GM19395 (cell line): ENCODE data around the gene BAIAP2.
"Not testable (repeated sequence)": the region's sequence is repeated elsewhere in the genome, so short reads cannot be mapped to it uniquely, and the experiment has no call there.

ENCODE experiments used
- ATAC-seq: cut with Tn5 transposase; IDR thresholded peaks from one replicate; pipeline ENCODE4 v1.9.1; 2021; ENCODE audit warnings: mild to moderate bottlenecking, moderate library complexity; ENCODE audit not compliant: unreplicated experiment

BAIAP2 gene

DNA sequence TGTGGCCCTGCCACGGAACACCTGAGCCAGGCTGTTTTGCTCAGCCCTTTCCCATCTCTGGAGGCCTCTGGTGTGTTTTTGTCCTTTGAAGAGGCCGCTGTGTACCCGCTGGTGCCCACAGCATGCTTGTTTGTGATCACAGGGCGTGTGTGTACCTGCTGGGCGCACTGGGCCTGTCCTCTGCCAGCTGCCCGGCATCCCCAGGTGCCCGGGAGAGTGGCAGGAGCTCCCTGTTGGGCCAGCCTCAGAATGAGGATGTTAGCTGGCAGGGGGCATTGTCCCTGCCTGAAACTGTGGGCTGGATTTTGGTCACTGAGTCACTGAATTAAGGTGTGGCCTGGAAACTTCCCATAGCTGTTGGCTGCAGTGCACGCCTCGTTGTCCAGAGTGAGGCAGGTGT, 31.1 kb downstream of the BAIAP2 start:
- ATAC-seq = no peak

DNA sequence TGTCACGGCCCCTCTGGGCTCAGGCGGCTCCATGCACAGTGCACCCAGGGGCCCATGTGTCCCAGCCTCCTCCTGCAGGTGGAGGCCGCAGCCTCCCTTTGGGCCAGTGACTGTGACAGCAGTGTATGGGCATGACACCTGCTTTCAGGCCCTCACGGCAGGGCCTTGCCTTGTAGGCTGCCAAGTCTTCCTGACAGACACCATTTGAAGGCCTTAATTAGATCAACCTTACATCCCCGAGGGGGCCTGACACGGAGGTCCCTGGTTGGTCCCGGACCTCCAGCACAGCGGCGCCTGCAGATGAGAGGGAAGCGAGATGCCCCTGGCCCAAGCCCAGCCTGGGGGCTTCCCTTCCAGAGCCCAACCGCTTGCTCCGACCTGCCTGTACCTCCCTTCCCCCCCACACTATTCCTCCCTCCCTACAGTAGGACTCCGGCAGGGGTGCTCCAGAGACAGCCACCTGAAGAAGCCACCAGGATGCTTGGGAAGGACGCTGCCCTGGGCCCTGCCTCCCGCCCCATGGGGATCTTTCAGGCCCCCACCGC, 31.9 kb downstream of the BAIAP2 start:
- no peak for ATAC-seq

DNA sequence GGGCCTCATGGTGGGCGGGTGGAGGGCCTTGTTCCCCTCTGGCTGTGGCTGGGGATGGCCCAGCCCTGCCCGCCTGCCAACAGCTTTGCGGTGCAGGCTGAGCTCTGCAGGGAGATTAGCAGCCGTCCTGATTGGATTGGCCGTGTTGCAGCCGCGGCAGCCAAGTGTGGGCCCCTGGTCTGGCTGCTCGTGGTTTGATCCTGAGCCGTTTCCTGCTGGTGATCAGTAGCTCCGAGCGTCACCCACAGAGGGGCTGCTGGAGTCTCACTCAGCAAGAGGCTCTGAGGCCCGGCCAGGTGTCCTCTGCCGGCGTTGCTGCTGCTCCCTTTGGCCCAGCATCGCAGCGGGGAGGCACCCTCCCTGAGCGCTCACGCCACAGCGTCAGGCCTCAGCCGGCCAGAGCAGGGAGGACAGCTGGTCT, 32.5 kb downstream of the BAIAP2 start:
- ATAC-seq = no peak

DNA sequence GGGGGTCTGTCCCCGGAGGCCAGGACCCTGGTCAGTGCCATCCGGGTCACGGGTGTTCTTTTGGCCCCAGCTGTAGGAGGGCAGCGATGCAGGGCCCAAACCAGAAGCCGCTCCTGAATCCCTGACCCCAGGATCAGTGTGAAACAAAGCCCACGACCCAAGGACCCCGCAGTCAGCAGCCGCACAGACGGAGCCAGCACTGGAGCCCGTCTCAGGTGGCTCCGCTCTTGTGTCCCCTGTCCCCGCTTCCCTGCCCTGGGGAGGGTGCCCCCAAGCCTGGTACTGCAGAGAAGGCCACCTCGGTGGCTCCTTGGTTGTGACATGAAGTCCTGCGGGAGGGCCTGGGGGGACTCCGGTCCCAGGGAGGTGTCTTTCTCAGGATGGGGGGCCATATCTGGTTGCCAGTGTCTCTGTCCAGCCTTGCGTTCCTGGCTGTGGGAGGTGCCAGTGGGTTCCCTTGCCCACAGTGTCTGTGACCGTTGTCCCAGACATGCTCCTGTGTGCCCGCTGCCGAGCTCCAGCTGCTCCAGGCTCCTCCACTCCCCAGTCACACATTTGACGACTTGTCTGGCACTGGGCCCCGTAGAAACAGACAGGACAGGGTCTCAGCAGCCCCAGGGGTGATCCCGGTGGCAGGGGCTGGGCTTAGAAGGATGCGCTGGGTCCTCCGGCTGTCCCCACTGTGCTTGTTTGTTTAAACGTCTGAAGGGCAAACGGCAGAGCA, 33.6 kb downstream of the BAIAP2 start:
- ATAC-seq = no peak

DNA sequence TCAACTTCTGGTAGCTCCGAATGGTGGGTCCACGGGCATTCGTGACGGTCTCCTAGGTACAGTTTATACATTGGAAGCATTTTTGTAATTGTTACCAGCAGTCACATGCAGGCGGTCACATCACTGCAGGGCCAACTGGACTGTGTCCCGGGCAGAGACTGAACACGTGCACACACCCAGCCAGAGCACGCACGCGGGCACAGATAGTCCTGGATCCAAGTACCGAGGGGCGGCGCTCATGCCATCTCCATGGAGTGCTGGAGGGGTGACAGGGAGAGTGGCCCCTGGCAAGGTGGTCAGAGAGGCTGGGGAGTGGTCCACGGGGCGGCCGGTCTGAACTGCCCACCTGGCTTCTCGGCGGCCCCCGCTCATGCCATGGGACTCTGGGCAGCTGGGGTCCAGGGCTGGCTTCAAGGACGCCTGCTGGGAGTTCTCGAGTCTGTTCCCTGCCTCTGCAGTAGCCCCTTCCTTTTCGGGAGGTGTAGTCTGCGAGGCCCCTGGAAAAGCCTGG, 34.2 kb downstream of the BAIAP2 start:
- ATAC-seq = no peak

DNA sequence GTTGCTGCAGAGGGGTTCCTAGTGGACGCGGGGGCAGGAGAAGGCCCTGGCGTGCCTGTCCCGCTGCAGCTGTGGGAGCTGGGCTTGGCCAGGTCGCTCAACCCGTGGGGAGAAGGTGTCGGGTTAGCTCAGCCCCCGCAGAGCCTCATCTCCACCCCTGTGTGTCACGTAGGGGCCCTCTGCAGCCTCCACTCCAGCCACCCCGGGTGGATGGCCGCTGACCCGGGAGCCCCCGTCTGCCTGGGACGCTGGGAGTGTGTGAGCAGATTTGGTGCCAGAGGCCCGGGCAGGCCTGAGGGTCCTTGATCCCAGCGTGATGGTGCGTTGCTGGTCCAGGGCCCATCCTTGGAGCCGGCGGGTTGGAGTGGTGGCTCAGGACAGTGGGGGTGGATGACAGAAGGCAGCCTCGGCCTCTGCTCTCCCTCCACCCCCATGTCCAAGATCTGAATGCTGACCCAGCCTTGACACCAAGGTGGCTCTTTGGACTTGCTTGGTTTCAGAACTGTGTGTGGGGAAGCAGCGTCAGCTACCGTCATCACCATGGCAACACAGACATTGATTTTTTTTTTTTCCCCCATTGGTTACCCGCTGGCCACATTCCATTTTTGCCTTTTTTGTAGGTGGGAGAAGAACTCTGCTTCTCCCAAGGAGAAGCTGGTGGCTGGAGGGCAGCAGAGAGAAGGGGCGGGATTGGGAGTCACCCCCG, 35.7 kb downstream of the BAIAP2 start:
- ATAC-seq = no peak

DNA sequence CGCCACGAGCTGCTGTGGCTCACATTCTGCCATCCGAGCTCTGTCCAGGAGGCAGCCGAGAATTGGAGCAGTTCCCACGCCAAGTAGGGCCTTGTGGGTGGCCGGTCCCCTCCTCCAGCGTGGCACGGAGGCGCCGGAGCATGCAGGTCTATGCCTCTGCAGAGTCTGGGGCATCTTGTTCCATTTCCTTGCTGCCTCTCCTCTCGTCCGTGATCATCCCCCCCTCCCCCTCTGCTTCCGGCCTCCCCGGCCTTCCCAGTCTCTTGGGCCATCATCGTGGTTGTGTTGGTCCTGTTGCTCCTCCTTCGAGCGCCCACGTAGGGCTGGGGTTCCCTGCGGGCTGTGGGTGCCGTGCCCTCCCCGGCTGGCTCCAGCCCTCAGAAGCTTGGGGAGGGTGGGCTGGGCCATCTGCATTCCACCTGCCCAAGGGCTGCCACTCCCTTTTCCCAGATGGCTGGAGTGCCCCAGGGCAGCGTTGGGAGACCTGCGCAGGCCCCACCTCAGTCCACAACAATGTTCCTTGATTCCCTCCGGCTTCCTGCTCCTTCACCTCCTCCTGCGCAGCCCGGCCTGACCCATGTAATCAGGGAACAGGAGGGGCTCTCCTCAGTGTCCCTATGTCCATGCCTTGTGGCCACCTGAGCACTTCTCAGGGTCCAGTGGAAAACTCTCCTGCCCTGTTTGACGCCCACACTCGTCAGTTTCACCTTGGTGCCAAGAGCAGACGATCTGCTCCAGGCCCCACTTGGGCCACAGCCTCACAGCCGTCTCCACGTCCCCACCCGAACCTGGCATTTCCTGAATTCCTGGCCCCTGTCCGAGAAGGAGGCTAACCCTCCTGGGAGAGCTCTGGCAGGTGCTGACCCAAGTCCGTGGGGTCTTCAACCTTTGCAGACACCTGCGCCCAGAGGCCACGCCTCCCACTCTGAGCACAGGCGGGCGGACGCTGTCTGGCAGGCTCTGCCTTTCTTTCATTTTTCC, 37.1 kb downstream of the BAIAP2 start:
- ATAC-seq = no peak

DNA sequence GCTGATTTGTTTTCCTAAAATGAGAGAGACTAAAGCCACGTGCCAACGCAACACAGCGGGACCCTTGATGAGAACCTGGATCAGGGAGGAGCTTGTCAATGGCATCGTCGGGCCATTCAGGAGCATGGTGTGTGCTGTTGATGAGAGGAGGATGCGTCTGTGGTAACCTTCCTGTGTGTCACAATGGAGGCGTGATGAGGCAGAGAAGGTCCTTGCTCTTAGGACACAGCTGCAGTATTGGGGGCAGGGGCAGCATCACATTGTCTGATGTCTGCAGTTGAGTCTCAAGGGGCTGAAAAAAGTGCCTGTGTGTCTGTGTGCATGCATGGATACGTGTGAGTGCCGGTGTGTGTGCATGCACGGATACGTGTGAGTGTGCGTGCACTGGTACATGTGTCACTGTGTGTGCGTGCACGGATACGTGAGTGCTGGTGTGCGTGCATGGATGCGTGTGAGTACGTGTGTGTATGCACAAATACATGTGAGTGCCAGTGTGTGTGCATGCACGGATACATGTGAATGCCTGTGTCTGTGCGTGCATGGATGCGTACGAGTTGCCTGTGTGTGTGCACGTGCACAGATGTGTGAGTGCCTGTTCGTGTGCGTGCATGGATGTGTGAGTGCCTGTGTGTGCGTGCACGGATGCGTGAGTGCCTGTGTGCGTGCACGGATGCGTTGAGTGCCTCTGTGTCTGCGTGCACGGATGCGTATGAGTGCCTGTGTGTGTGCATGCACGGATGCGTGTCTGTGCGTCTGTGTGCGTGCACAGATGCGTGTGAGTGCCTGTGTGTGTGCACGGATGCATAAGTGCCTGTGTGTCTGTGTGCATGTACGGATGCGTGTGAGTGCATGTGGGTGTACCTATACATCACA, 39.3 kb downstream of the BAIAP2 start:
- ATAC-seq = no peak

- no peak for ATAC-seq
These were observed 39.9 kb downstream of the BAIAP2 start for GRCh38 chr17:81074875-81075274.

DNA sequence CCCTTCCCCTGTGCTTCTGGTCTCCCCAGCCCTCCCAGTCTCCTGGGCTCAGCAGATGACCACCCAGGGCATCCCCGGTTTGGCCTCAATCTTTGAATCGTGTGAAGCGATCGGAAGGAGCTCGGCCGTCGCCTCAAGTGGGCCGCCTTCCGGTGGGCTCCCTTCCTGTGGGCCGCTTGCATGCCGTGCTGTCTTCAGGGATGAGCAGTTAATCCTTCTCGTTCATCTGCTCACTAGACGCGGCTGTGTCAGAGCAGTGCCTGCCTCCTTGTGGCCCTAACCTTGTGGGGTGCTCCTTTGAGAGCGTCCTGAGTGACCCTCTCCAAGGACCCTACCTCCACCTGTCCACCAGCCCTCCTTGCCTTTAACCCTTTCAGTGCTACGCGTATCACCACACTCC, 40.4 kb downstream of the BAIAP2 start:
- ATAC-seq = no peak

- no peak for ATAC-seq
These were observed 41.3 kb downstream of the BAIAP2 start for GRCh38 chr17:81076141-81076679.

GRCh38 chr17:81078026-81078913, 43.3 kb downstream of the BAIAP2 start:
- ATAC-seq = not testable (repeated sequence)

- no peak for ATAC-seq
These were observed 45.1 kb downstream of the BAIAP2 start for GRCh38 chr17:81080019-81080418.

DNA sequence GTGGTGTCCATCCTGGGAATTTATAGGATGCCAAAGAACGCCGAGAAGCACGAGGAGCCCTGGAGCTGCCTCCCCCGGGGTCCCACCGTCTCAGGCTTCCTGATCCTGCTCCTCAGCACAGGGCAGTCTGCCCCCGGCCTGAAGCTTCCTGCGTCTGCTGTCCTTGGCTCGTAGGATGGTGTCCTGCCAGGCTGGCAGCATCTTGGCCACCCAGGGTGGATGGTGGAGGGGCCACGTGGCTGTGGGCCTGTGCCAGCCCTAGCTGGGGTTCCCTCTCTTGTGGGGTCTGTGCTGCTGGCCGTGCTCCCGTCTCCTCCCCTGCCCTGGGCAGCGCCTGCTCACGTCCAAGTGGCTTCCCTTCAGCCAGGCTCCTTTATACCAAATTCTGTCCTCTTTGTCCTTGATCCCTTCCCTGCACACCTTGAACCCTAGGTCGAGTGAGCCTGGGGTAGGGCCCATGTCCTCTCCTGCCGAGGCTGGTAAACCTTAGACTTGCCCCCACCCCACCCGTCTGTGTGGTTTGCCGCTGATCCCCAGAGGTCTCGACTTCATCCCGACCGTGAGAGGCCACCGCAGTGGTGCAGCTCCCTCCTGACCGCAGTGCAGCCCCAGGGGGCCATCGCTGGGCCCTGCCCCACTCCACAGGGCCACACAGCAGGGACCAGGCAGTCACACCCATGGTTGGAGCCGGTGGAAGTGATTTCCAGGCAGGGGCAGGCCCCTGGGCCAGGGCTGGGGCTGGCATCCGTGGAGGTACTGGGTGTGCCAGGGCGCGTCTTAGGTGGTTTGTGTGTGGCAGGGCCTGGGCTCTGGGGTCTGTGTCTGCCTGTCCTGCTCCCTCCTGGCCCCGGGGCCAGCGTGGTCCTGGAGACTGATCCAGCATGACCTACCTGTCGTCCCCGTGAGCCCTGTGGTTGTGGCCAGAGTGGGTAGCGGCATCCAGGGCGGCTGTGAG, 46.5 kb downstream of the BAIAP2 start:
- ATAC-seq = no peak

GRCh38 chr17:81082177-81083073, 47.5 kb downstream of the BAIAP2 start:
- ATAC-seq = no peak

DNA sequence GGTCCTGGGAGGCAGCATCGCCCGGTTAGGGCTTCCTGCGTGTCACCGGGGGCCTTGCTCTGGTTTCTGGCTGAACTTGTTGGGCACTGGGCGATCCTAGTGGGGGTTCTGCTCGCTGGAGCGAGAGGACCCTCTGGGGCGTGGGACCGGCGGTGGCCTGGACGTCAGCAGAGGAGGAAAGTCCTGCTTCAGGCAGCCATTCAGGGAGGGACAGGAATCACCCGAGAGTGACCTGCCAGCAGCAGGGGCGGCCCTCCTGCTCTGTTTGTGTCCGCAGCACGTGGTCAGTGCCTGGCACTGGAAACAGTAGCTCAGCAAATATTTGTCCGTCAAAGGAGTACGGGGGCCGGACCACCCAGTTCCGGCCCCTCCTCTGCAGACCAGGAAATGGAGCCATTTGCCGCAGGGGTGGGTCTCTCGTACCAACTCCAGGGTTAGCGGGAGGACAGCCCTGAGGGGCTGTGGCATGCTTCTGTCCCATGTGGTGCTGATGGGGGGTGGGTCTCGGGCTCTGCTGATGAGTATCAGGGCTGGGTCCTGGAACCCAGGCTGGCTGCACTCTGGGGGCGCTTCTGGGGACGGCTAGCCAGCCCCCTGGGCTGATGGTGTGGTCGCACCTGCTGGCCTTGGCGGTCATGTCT, 48.3 kb downstream of the BAIAP2 start:
- ATAC-seq = no peak
